SK-N-MC (cell line): Measurements from ENCODE around the gene CTNNA3.

Experiments used
- EZH2 ChIP-seq: fragments of 200-600 bp; sonication (generic); IDR thresholded peaks from one replicate; pipeline ENCODE4 v1.6.1; 2017; ENCODE audit warnings: antibody characterized with exemption
- FOXP2 ChIP-seq: optimal IDR thresholded peaks from 2 replicates; pipeline ENCODE3; 2011; ENCODE audit warnings: mild to moderate bottlenecking, moderate library complexity; ENCODE audit not compliant: insufficient read depth; ENCODE audit errors: extremely low read length, control extremely low read depth
- POLR2AphosphoS5 ChIP-seq: IDR thresholded peaks from 2 replicates; pipeline ENCODE4 v1.6.1; 2012; ENCODE audit warnings: mild to moderate bottlenecking, low read depth, low read length, borderline replicate concordance

- TF ChIP-seq EZH2 = no peak
- no peak for TF ChIP-seq POLR2AphosphoS5
- no peak for TF ChIP-seq FOXP2
Measured at GRCh38 chr10:66215920-66216319, 1480.1 kb downstream of the CTNNA3 start.
